Left cardiac atrium (tissue), 4 donors: Measurements from ENCODE around the gene TMC6. TPM values are rescaled to one million over a fixed set of nuclear protein-coding genes. Genes with fewer than 3 reads are reported as not detected.
"Not testable (repeated sequence)": the region's sequence is repeated elsewhere in the genome, so short reads cannot be mapped to it uniquely, and the experiment has no call there.

Experiments
- ATAC-seq, 2 donors: fragments of 200-7000 bp; cut with Tn5 transposase; one replicate each; pipeline ENCODE4 v1.9.1; 2020; ENCODE audit warnings: mild to moderate bottlenecking in 2 of 2, moderate library complexity in 2 of 2
- DNase-seq: peaks from one replicate; pipeline ENCODE4 v3.0.0-alpha.2; 2020
- intact Hi-C, 2 donors: fragments of 100-400 bp; cut with DNase I; formaldehyde crosslinking; loops; one replicate each; pipeline versions ENCODE4 v1.14.1 to v1.15.1; 2022 to 2023
- total RNA-seq, 2 donors: library from RNA; stranded (reverse); fragmentation: NEBNext Ultra II Directional; extraction: Animal tissue kit (Norgen Biotek cat#: 25700); gene quantifications; one replicate each; pipeline ENCODE4 v1.2.1, GENCODE V29; 2021
- donor health status: DM: no; HTN: yes; CAD: no.
- donor health status: DM: no; HTN: yes; CAD: no; lungs with severe emphysema.
- donor health status: DM: yes; HTN: yes; CAD: no.
- donor health status: Dilated cardiomyopathy.

Gene TMC6
- total RNA-seq, 2 donors from 2014 or later, result 24.9 to 32.0 TPM

DNA sequence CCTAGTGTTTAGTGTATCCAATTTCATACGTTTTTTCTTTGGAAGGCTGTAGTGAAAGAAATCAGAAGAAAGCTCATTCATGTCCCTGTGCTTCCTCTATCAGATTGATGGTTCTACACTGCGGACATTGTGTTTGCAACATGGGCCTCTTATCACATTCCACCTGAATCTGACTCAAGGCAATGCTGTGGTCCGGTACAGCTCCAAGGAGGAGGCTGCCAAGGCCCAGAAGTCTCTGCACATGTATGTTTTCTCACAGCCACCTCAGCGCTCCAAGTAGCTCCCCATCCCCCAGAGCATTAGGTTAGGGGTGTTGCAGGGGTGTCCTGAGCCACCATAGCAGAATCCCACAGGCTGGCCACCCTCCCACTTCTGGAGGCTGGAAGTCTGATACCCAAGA, 25.2 kb downstream of the TMC6 start:
- intact Hi-C loops, result no loop called here
- ATAC-seq (no peak), DNase-seq (no peak)

DNA sequence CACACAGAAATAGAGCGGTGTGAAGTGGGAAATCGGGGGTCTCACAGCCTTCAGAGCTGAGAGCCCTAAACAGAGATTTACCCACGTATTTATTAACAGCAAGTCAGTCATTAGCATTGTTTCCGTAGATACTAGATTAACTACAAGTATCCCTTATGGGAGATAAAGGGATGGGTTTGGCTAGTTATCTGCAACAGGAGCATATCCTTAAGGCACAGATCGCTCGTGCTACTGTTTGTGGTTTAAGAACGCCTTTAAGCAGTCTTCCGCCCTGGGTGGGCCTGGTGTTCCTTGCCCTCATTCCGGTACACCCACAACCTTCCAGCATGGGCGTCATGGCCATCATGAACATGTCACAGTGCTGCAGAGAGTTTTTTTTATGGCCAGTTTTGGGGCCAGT, 27.0 kb downstream of the TMC6 start:
- ATAC-seq, result no peak
- DNase-seq, result no peak
- intact Hi-C loops, result no loop called here

- ATAC-seq, result no peak
- intact Hi-C loops, result no loop called here
These were observed 27.4 kb downstream of the TMC6 start for GRCh38 chr17:78101112-78101511.

DNA sequence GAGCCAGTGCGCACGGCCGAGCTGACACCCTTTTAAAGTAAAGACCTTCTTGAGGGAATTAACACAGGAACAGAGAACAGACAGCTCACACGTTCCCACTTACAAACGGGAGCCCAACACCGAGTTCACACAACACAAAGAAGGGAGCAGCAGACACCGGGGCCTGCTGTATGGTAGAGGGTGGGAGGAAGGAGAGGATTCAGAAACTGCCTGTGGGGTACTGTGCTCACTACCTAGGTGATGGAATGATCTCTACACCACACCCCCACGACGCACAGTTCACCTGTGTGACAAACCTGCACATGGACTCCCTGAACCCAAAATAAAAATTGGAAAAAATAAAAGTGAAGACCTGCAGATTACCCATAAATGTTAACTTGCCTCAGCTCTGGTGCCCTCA, 32.5 kb downstream of the TMC6 start:
- DNase-seq (no peak), ATAC-seq (no peak)
- intact Hi-C loops, result no loop called here

More at GRCh38 chr17:78101112-78101511, 27.4 kb downstream of the TMC6 start:
- no peak for DNase-seq

GRCh38 chr17:78095035-78095434, 33.5 kb downstream of the TMC6 start:
- intact Hi-C loops, result no loop called here
- no peak for ATAC-seq

GRCh38 chr17:78092794-78093324, 35.7 kb downstream of the TMC6 start:
- intact Hi-C loops, result no loop called here
- DNase-seq (no peak), ATAC-seq (no peak)

More at GRCh38 chr17:78095035-78095434, 33.5 kb downstream of the TMC6 start:
- no peak for DNase-seq

- intact Hi-C loops, result loop anchor here in 1 of 2 donors (10.0 kb wide), 1 partner anchor 75 kb away; no protein-coding TSS in a partner anchor
- ATAC-seq (peak in 1 of 2 donors; percentile 42), DNase-seq (no peak)
These were observed 38.8 kb downstream of the TMC6 start for GRCh38 chr17:78089576-78090281.

- ATAC-seq, result no peak
- intact Hi-C loops, result loop anchor here in 1 of 2 donors (10.0 kb wide), 1 partner anchor 74 kb away; no protein-coding TSS in a partner anchor
These were observed 40.0 kb downstream of the TMC6 start for GRCh38 chr17:78088529-78088928.

DNA sequence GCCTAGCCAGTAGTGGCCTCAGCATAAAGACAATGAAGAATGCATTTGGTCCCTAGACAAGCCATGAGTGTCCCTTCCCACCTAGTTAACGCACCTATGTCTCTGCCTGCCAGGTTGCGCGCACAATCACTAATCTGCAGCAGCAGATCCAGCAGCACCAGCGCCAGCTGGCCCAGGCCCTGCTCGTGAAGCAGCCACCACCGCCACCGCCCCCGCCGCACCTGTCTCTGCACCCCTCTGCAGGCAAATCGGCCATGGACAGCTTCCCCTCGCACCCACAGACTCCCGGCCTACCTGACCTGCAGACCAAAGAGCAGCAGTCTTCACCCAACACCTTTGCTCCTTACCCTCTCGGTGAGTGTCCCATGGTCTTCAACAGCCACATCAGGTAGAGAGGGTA, 41.8 kb downstream of the TMC6 start:
- no peak for ATAC-seq
- intact Hi-C loops, result loop anchor here in 1 of 2 donors (10.0 kb wide), 1 partner anchor 72 kb away; no protein-coding TSS in a partner anchor
- no peak for DNase-seq

More at GRCh38 chr17:78088529-78088928, 40.0 kb downstream of the TMC6 start:
- DNase-seq, result no peak

GRCh38 chr17:78082988-78083387, 45.6 kb downstream of the TMC6 start:
- DNase-seq, result no peak
- intact Hi-C loops, result loop anchor here in 1 of 2 donors (10.0 kb wide), 1 partner anchor 68 kb away; no protein-coding TSS in a partner anchor
- no peak for ATAC-seq

DNA sequence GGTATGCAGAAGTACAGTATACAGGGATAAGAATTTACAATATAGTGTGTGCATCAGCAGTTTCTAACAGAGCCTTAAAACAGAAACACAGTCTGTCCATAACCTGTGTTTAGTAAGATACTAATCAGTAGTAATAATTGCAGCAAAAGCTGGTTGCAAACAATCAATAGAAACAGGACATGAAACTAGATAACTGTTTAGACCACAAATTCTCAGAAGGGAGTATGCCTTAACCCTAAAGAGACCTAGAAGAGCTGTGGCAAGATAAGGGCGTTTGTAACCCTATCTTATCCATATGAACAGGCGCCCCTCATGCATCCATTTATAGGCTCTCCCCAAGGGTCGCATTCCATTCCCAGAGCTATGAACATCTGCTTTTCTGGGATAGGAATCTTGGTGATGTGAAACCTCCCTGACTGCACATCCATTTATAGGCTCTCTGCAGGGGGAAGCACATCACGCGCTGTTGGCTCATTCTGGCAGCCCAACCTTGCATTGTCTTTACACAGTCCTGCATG, 46.1 kb downstream of the TMC6 start:
- ATAC-seq, DNase-seq: not testable (repeated sequence)
- intact Hi-C loops, result loop anchor here in 1 of 2 donors (10.0 kb wide), 1 partner anchor 68 kb away; no protein-coding TSS in a partner anchor

- ATAC-seq, result peak; percentile 15 to 20
- no peak for DNase-seq
- intact Hi-C loops, result loop anchor here in 1 of 2 donors (10.0 kb wide), 1 partner anchor 67 kb away; no protein-coding TSS in a partner anchor
These were observed 47.0 kb downstream of the TMC6 start for GRCh38 chr17:78081551-78081950.

GRCh38 chr17:78079253-78079652, 49.3 kb downstream of the TMC6 start:
- intact Hi-C loops, result no loop called here
- DNase-seq (no peak), ATAC-seq (peak in 1 of 2 donors; percentile 55)

- DNase-seq, result no peak
- ATAC-seq, result no peak
- intact Hi-C loops, result no loop called here
These were observed 53.0 kb downstream of the TMC6 start for GRCh38 chr17:78075545-78075944.

GRCh38 chr17:78075011-78075410, 53.5 kb downstream of the TMC6 start:
- DNase-seq, result no peak
- intact Hi-C loops, result no loop called here

GRCh38 chr17:78072961-78073360, 55.6 kb downstream of the TMC6 start:
- ATAC-seq, result no peak
- intact Hi-C loops, result no loop called here
- DNase-seq, result no peak

More at GRCh38 chr17:78075011-78075410, 53.5 kb downstream of the TMC6 start:
- ATAC-seq, result no peak

- ATAC-seq, result no peak
- DNase-seq, result no peak
- intact Hi-C loops, result no loop called here
These were observed 58.9 kb downstream of the TMC6 start for GRCh38 chr17:78069695-78070094.

DNA sequence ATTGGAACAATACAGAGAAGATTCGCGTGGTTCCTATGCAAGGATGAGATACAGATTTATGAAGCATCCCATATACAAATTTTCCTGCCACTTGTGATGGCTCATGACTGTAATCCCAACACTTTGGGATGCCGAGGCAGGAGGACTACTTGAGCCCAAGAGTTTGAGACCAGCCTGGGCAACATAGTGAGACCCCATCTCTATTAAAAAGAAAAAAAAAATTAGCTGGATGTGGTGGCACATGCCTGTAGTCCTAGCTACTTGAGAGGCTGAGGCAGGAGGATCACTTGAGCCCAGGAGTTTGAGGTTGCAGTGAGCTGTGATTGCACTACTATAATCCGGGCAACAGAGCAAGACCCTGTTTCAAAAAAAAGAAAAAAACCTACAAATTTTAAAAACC, 61.6 kb downstream of the TMC6 start:
- ATAC-seq, intact Hi-C loops, DNase-seq: not testable (repeated sequence)

- DNase-seq (no peak), ATAC-seq (no peak)
- intact Hi-C loops, result no loop called here
These were observed 63.8 kb downstream of the TMC6 start for GRCh38 chr17:78064708-78065107.

DNA sequence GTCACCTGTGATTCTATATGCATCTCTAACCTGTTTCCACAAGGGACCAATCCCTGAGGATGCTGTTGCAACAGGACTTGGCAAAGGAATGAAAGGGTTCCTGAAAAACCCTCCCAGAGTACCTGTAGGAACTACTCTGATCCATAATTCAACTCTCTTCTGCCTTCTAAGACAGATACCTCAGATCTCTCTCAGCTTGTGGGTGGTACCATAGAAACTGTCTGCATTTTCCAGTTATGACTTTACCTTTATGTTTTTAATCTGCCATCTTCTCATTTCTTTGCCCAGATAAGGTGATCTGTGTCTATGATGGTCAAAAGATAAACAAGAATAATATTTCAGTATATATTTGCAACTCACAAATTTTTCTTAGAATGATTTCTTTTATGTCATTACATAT, 65.1 kb downstream of the TMC6 start:
- DNase-seq (no peak), ATAC-seq (no peak)
- intact Hi-C loops, result no loop called here
